Fibroblast of villous mesenchyme (primary cell): ENCODE data around the gene GET3. TPM values are rescaled to one million over a fixed set of nuclear protein-coding genes. Genes with fewer than 3 reads are reported as not detected.

Experiments
- DNase-seq: peaks from one replicate; pipeline ENCODE4 v3.0.0-alpha.2; 2010; ENCODE audit warnings: low read depth
- H3K4me3 ChIP-seq: 2 replicates; pipeline ENCODE4 v1.5.1; 2011; ENCODE audit warnings: low read depth, mild to moderate bottlenecking, low read length
- total RNA-seq: library from RNA; depleted of rRNA; stranded (reverse); fragments of >200 nt; gene quantifications from 2 replicates; pipeline ENCODE4 v1.2.3, GENCODE V29; 2012
- TF ChIP-seq, protein P1 (sequence below): IDR thresholded peaks from 2 replicates; pipeline ENCODE4 v1.5.1; 2012; ENCODE audit warnings: low read depth, mild to moderate bottlenecking, low read length; ENCODE audit not compliant: insufficient read depth

The GET3 gene
- total RNA-seq, 1 donor, result 82.5 TPM

DNA sequence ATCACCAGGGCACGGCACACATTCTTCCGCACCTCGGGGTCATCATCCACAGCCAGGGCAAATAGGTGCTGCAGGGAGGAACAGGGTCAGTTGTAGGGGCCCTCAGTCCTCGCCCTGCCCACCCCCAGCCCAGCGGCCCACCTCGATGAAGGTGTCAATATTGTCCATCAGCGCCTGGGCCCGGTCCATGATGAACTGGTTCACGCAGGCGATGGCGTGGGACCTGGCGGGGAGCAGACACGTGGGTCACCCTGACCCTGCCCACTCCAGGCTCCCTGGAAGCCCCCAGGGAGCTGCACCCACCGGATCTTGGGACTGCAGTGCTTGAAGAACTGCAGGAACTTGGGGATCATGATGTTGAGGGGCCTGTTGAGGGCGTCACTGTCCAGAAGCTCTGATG is 22.2 kb upstream of the GET3 start:
- TF ChIP-seq, protein P1, sequence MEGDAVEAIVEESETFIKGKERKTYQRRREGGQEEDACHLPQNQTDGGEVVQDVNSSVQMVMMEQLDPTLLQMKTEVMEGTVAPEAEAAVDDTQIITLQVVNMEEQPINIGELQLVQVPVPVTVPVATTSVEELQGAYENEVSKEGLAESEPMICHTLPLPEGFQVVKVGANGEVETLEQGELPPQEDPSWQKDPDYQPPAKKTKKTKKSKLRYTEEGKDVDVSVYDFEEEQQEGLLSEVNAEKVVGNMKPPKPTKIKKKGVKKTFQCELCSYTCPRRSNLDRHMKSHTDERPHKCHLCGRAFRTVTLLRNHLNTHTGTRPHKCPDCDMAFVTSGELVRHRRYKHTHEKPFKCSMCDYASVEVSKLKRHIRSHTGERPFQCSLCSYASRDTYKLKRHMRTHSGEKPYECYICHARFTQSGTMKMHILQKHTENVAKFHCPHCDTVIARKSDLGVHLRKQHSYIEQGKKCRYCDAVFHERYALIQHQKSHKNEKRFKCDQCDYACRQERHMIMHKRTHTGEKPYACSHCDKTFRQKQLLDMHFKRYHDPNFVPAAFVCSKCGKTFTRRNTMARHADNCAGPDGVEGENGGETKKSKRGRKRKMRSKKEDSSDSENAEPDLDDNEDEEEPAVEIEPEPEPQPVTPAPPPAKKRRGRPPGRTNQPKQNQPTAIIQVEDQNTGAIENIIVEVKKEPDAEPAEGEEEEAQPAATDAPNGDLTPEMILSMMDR, result no peak
- no peak overlapping the region for H3K4me3 ChIP-seq
- DNase-seq, result no peak

DNA sequence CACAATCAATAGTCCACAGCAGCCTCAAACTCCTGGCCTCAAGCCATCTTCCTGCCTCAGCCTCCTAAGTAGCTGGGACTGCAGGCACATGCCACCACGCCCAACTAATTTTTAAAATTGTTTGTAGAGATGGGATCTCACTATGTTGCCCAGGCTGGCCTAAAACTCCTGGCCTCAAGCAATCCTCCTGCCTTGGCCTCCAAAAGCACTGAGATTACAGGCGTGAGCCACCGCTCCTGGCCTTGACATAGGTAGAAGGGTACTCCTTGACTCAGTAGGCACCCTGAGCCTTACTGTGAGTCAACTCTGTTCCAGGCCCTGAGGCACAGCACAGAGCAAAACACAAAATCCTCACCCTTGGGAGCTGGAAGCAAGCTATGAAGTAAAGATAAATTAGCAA is 21.4 kb upstream of the GET3 start:
- TF ChIP-seq, protein P1, result no peak
- no peak for DNase-seq
- no peak overlapping the region for H3K4me3 ChIP-seq

DNA sequence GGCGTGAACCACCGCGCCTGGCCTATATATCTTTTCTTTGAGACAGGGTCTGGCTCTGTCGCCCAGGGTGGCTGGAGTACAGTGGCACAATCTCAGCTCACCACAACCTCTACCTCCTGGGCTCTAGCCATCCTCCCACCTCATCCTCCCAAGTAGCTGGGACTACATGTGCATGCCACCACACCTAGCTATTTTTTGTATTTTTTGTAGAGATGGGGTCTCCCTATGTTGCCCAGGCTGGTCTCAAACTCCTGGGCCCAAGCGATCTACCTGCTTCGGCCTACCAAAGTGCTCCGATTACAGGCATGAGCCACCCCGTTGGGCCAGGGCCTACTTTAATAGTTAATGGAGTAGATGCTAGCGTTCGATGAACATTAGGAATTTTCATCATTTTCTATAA is 17.0 kb upstream of the GET3 start:
- no peak for DNase-seq
- TF ChIP-seq, protein P1, result no peak
- H3K4me3 ChIP-seq, result peak overlapping the region; percentile 76

DNA sequence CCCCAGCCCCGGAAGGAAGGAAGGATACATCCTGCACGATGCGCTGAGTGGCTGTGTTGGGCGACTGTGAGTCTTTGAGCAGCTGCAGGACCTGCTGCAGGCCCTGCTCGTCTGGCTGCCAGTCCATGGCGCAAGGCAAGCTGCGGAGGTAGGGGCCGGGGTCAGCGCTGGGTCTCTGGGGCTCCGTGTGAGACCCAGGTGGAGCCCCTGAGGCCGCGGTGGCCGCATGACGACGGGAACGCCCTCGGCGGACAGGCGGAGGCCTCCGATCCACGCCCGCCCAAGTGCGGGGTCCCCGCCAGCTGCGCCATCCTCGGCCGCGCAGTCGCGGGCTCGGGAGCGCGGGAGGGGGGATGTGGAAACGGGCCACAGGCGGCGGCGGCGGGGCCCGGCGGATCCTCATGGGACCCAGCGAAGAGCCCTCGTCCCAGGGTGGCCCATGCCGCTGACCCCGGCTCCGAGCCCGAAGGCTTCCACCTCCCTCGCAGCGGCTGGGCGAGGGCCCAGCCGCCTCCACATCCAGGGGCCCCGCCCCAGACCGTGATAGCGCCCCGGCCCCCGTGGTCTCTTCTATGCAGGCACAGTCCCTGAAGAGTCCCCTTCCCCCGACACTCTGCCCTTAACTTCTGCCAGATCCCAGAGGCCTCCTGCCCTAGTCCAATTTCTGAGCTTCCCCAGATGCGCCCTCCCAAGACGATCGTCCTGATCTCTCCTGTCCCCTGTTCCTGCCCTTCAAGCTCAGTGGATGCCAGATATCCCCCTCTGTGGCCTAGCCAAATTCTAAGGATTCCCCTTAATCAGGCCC is 16.2 kb upstream of the GET3 start:
- TF ChIP-seq, protein P1, result no peak
- peak overlapping the region; percentile 76 for H3K4me3 ChIP-seq
- DNase-seq, result peak; percentile 28

DNA sequence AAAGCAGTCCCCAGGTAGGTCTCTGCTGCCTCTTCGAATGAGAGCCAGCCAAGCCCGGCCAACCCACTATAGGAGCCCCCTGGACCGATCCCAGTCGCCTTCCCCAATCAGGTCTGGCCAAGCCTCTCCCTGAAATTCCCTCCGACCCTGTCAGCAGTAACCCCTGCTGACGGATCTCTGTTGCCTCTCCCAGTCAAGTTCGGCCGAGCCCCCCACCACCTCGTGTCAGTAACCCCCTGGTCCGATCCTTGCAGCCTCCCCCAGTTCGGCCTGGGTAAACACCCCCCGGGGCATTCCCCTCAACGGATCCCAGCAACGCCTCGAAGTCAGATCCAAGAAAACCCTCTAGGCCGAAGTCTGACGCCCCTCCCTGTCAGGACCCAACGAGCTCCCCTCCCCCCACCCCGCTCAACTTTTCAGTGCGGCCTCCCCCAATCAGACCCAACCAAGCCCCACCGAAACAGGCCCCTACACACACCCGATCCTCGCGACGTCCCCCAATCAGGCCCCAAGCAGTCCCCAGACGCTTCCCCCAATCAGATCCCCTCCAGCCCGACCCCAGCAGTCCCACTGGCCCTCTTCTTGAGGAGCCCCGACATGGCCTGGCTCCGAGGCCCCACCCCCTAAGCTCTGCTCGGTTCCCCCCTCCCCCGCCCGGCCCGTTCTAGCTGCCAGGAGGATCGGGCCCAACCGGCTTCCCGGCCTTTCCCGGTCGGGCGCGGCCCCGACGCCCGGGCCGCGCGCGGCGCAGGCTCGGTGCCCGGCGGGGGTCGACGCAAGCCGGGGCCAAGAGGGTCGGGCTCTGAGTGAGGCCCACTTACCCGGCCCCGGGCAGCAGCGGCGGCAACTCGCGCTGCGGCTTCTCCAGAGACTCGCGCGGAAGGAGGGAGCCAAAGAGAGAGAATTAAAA is 15.4 kb upstream of the GET3 start:
- TF ChIP-seq, protein P1, result no peak
- peak; percentile 84 for DNase-seq

DNA sequence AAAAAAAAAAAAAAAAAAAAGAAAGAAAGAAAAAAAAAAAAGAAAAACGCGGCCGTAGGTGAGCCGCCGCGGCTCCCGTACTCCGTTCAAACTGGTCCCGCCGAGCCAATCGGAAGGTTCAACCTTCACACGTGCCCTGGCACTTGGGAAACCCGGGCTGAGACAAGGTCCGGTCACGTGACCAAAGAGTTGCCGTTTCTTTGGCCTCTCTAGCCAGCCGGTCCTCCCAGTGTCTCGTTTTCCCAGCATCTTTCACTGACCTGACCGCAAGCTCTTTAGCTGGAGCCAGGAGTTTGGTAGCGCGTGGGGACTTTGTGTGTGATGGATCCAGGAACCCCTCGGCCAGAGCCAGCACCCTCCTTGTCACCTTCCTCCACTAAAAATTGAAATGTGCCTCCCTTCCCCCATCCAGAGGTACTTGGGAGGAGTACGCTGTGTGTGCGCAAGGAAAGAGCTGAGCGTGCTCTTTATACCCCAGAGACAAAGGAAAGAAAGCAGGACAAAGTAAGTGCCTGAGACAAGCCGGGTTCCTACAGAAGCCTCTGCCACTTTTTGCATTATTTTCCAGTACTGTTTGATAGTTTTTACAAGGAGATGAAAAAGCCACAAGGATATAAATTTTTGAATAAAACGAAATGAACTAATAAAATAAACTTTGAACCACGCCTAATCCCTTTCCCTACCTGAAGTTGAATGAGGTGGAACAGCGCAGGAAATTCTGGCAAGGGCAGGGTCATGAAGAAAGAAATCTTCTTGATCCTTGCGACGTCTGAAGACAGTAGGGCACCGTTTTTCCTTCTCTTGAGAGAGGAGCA is 14.5 kb upstream of the GET3 start:
- TF ChIP-seq, protein P1, result no peak
- DNase-seq, result peak; percentile 99
- H3K4me3 ChIP-seq, result peak overlapping the region; percentile 76

More for the DNA sequence above, 15.4 kb upstream of the GET3 start:
- peak overlapping the region; percentile 76 for H3K4me3 ChIP-seq
